Endothelial cell of umbilical vein (primary cell): ENCODE measurements around the gene CTNND2. TPM values are rescaled to one million over a fixed set of nuclear protein-coding genes. Genes with fewer than 3 reads are reported as not detected.

Source experiments
- BruUV-seq: library from RNA; stranded (reverse); fragments of 400-500 nt; replicated peaks from 2 replicates; lab custom pipeline; 2021; lab: Mats Ljungman, UMichigan
- CTCF ChIA-PET: fragments of 300-600, 350-600 bp; sonication (Branson Sonifier 250); formaldehyde crosslinking; loops from one replicate; lab custom pipeline; 2021; ENCODE audit warnings: antibody characterized with exemption, inconsistent platforms; lab: Charles Lee
- POLR2A ChIA-PET: fragments of 300-600, 350-600 bp; sonication (Branson Sonifier 250); formaldehyde crosslinking; loops from one replicate; lab custom pipeline; 2021; ENCODE audit warnings: antibody characterized with exemption, inconsistent platforms; lab: Charles Lee
- DNase-seq: peaks from one replicate; pipeline ENCODE4 v3.0.0-alpha.2; 2011; ENCODE audit warnings: low read depth, low spot score
- FAIRE-seq: peaks from 2 replicates; lab custom pipeline; 2011; peaks lifted over from hg19 to GRCh38; lab: Jason Lieb, UNC
- H2AFZ ChIP-seq: 2 replicates; pipeline ENCODE4 v1.6.0; 2012; ENCODE audit warnings: low read depth, low read length, control low read depth, inconsistent platforms
- H3K27ac ChIP-seq: 2 replicates; pipeline ENCODE4 v1.5.1; 2011; ENCODE audit warnings: low read depth, mild to moderate bottlenecking, control low read depth, low read length, moderate library complexity; ENCODE audit not compliant: insufficient read depth
- H3K27me3 ChIP-seq, 2 experiments: 2 replicates each; pipeline versions ENCODE4 v1.6.0 to v1.6.1; 2011; ENCODE audit warnings: low read length in 2 of 2, mixed read lengths in 1 of 2; ENCODE audit not compliant: control insufficient read depth in 2 of 2, insufficient read depth in 2 of 2
- H3K36me3 ChIP-seq, 2 experiments: 2 replicates in 1 of 2; 3 replicates in 1 of 2; pipeline ENCODE4 v1.5.1; 2011; ENCODE audit warnings: low read length in 2 of 2, mild to moderate bottlenecking in 1 of 2, moderate library complexity in 1 of 2; ENCODE audit not compliant: control insufficient read depth in 2 of 2, insufficient read depth in 2 of 2; ENCODE audit errors: extremely low read depth in 1 of 2
- H3K4me1 ChIP-seq: 3 replicates; pipeline ENCODE4 v1.5.1; 2011; ENCODE audit warnings: mild to moderate bottlenecking, low read length; ENCODE audit not compliant: control insufficient read depth, insufficient read depth; ENCODE audit errors: extremely low read depth
- H3K4me2 ChIP-seq: 2 replicates; pipeline ENCODE4 v1.6.1; 2011; ENCODE audit warnings: low read length, control low read depth, mixed read lengths; ENCODE audit not compliant: insufficient read depth
- H3K4me3 ChIP-seq, 3 experiments: fragments of 200-600 bp in 1 of 3; sonication (generic), shearing (Covaris generic) in 1 of 3; replicated peaks in 1 of 3; 2 replicates each; pipeline ENCODE4 v1.5.1; 2011 to 2016; ENCODE audit warnings: control low read depth in 3 of 3, low read length in 3 of 3, mild to moderate bottlenecking in 2 of 3, inconsistent platforms in 1 of 3, low read depth in 1 of 3, moderate library complexity in 1 of 3; ENCODE audit not compliant: insufficient read depth in 1 of 3
- H3K79me2 ChIP-seq: 2 replicates; pipeline ENCODE4 v1.6.0; 2012; ENCODE audit warnings: low read length, inconsistent platforms; ENCODE audit not compliant: control insufficient read depth, insufficient read depth
- H3K9ac ChIP-seq: replicated peaks from 2 replicates; pipeline ENCODE3; 2011; ENCODE audit warnings: low read length, control low read depth; ENCODE audit not compliant: insufficient read depth; ENCODE audit errors: extremely low read depth
- H3K9me1 ChIP-seq: replicated peaks from 3 replicates; pipeline ENCODE4 v1.6.0; 2011; ENCODE audit warnings: mild to moderate bottlenecking, low read length; ENCODE audit not compliant: control insufficient read depth, insufficient read depth; ENCODE audit errors: extremely low read depth
- H3K9me3 ChIP-seq: replicated peaks from 2 replicates; pipeline ENCODE4 v1.5.1; 2012; ENCODE audit warnings: low read length, inconsistent platforms; ENCODE audit not compliant: control insufficient read depth, insufficient read depth
- H4K20me1 ChIP-seq: replicated peaks from 2 replicates; pipeline ENCODE3; 2011; ENCODE audit warnings: mild to moderate bottlenecking, low read length; ENCODE audit not compliant: control insufficient read depth, insufficient read depth; ENCODE audit errors: extremely low read depth
- EZH2 ChIP-seq: IDR thresholded peaks from 2 replicates; pipeline ENCODE4 v1.6.1; 2012; ENCODE audit warnings: borderline replicate concordance, low read depth, mild to moderate bottlenecking, moderate library complexity, low read length, inconsistent platforms; ENCODE audit not compliant: severe bottlenecking
- FOS ChIP-seq: IDR thresholded peaks from 2 replicates; pipeline ENCODE4 v1.6.1; 2011; ENCODE audit warnings: mild to moderate bottlenecking, low read length, moderate library complexity, borderline replicate concordance; ENCODE audit not compliant: insufficient read depth
- GATA2 ChIP-seq: IDR thresholded peaks from 2 replicates; pipeline ENCODE4 v1.7.0; 2011; ENCODE audit warnings: low read depth, mild to moderate bottlenecking, moderate library complexity, mixed read lengths, low read length; ENCODE audit not compliant: insufficient read length, insufficient read depth
- MYC ChIP-seq: IDR thresholded peaks from one replicate; pipeline ENCODE4 v1.6.1; 2011; ENCODE audit warnings: mild to moderate bottlenecking, low read depth, low read length
- POLR2A ChIP-seq: IDR thresholded peaks from 2 replicates; pipeline ENCODE4 v1.6.1; 2012; ENCODE audit warnings: low read depth, mild to moderate bottlenecking, control low read depth, low read length
- POLR2AphosphoS5 ChIP-seq: IDR thresholded peaks from 2 replicates; pipeline ENCODE4 v1.6.1; 2012; ENCODE audit warnings: low read depth, mild to moderate bottlenecking, control low read depth, low read length, moderate library complexity; ENCODE audit not compliant: insufficient read depth
- dilution Hi-C: fragments of 300-500 bp; cut with MboI; formaldehyde crosslinking; loops from one replicate; pipeline ENCODE4 v1.15.0; 2019; ENCODE audit warnings: low sequenced_read_pairs; ENCODE audit not compliant: extremely low pct_ligation_motif_present
- intact Hi-C: fragments of 100-400 bp; cut with micrococcal nuclease; formaldehyde crosslinking; loops from one replicate; pipeline ENCODE4 v1.10.0; 2022
- polyA plus RNA-seq, 4 experiments: library from polyadenylated mRNA; depleted of rRNA in 3 of 4; stranded (reverse) in 3 of 4; unstranded in 1 of 4; fragments of >200 nt; gene quantifications; 2 replicates each; pipeline versions ENCODE4 v1.2.1 to v1.2.3, GENCODE V29; 2011 to 2012; ENCODE audit warnings: missing spikeins in 1 of 4
- total RNA-seq: library from RNA; stranded (reverse); gene quantifications from 2 replicates; pipeline ENCODE4 v1.2.3, GENCODE V29; 2021
- TF ChIP-seq, protein P1 (sequence below): IDR thresholded peaks from 2 replicates; pipeline ENCODE4 v1.6.1; 2011; ENCODE audit not compliant: insufficient read depth, insufficient read length
- TF ChIP-seq, protein P2 (sequence below), 2 donors: IDR thresholded peaks; 1 replicate in 1 of 2; 2 replicates in 1 of 2; pipeline ENCODE4 v1.5.1; 2011; ENCODE audit warnings: low read length in 2 of 2, mild to moderate bottlenecking in 2 of 2, moderate library complexity in 2 of 2, control low read depth in 1 of 2, inconsistent platforms in 1 of 2, low read depth in 1 of 2; ENCODE audit not compliant: insufficient read depth in 1 of 2; ENCODE audit errors: extremely low read depth in 1 of 2

The CTNND2 gene
- total and polyA plus RNA-seq, 2 donors (not counting 3 experiments of a cell fraction or from before 2014, with no cell fraction given): not detected

DNA sequence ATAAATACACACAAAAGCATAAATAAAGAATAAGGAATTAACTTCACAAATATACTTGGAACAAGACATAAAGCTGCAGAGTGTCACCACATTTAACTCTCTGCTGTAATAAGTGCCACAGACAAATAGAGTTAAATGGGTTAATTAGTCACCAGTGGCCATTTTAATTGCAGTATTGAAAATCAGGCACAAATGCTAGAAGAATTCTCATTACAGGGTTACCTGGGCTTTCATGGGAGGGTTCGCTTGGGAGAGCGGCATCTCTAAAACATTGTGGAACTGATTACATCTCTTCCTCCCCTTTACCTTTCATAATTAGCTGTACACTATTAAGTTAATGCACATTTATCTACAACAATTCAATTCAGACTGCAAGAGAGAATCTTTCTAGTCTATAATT is 637.9 kb downstream of the CTNND2 start:
- intact Hi-C loops (loop anchor here (10.0 kb wide), 1 partner anchor 572 kb away; no protein-coding TSS in a partner anchor), dilution Hi-C loops (no loop called here)
- Histone ChIP-seq H3K4me2 (no peak overlapping the region), H3K27ac (no peak overlapping the region), H3K4me3 (no peak overlapping the region), H3K79me2 (no peaks in the 10 kb centered on the region), H2AFZ (no peak overlapping the region), H4K20me1 (no peaks in the 10 kb centered on the region), H3K9ac (no peak overlapping the region), H3K9me1 (no peaks in the 10 kb centered on the region), H3K4me1 (no peaks in the 10 kb centered on the region), H3K27me3 (no peaks in the 10 kb centered on the region), H3K9me3 (no peaks in the 10 kb centered on the region), H3K36me3 (no peaks in the 10 kb centered on the region)
- BruUV-seq: no TSS peak
- ChIA-PET POLR2A (no interaction called here), CTCF (no interaction called here)
- FAIRE-seq: no peak
- no peak for DNase-seq
- TF ChIP-seq, protein P1, sequence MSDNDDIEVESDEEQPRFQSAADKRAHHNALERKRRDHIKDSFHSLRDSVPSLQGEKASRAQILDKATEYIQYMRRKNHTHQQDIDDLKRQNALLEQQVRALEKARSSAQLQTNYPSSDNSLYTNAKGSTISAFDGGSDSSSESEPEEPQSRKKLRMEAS: no peak
- no peak for TF ChIP-seq FOS
- TF ChIP-seq, protein P2, sequence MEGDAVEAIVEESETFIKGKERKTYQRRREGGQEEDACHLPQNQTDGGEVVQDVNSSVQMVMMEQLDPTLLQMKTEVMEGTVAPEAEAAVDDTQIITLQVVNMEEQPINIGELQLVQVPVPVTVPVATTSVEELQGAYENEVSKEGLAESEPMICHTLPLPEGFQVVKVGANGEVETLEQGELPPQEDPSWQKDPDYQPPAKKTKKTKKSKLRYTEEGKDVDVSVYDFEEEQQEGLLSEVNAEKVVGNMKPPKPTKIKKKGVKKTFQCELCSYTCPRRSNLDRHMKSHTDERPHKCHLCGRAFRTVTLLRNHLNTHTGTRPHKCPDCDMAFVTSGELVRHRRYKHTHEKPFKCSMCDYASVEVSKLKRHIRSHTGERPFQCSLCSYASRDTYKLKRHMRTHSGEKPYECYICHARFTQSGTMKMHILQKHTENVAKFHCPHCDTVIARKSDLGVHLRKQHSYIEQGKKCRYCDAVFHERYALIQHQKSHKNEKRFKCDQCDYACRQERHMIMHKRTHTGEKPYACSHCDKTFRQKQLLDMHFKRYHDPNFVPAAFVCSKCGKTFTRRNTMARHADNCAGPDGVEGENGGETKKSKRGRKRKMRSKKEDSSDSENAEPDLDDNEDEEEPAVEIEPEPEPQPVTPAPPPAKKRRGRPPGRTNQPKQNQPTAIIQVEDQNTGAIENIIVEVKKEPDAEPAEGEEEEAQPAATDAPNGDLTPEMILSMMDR (IDR thresholded peaks at IDR 0.05; ENCODE audit: extremely low read depth in 1 of 2, insufficient read depth in 1 of 2, low read depth in 1 of 2, low read length in 2 of 2): no peak
- TF ChIP-seq POLR2AphosphoS5: no peak
- TF ChIP-seq POLR2A: no peak
- no peak for TF ChIP-seq GATA2
- TF ChIP-seq MYC: no peak
- TF ChIP-seq EZH2: no peak
